A673 (cell line): ENCODE data around the gene MEGF8.

Experiments
- CTCF ChIP-seq: fragments of 300-800, 200-600 bp; sonication (generic); conservative IDR thresholded peaks from 2 replicates; pipeline ENCODE4 v1.5.1; 2017; ENCODE audit warnings: low read depth, mild to moderate bottlenecking, antibody characterized with exemption, low read length, moderate library complexity, mixed read lengths
- EZH2 ChIP-seq: fragments of 200-600 bp; sonication (generic); IDR thresholded peaks from 2 replicates; pipeline ENCODE4 v1.6.1; 2017; ENCODE audit warnings: borderline replicate concordance, low read depth, mild to moderate bottlenecking, mixed read lengths, antibody characterized with exemption, low read length; ENCODE audit not compliant: poor library complexity, severe bottlenecking

DNA sequence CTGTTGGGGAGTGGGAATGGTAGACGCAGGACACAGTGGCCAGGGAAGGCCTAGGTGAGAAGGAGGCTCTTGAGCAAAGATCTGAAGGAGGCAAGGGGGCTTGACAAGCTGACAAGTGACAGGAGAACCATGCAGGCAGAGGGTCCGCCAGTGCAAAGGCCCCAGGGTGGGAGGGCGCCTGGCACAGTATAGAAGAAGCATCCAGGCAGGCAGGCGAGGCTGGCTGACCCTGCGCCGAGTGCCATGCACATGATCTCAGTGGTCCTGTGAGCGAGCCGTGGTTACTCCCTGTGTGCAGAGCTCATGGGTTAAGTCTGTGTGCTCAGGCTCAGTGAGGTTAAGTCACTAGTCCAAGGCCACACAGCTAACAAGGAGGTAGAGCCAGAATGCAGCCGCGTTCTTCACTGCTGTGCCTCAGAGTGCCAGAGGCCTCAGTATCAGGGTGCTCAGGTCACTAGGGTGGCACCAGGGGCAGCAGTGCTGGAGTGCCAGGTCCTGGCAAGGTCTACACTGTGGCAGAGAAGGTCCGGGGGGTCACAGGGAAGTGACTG is 49.5 kb downstream of the MEGF8 start:
- no peak for TF ChIP-seq CTCF
- no peak for TF ChIP-seq EZH2
